ENCODE measurements around the gene MSH2.

MSH2 gene

GRCh38 chr2:47508641-47509040 lies 105.7 kb downstream of the MSH2 start:
- DNase-seq (ENCODE audit: low spot score), result no peak

- no peak for DNase-seq (ENCODE audit: low spot score)
Measured at GRCh38 chr2:47509250-47509649, 106.3 kb downstream of the MSH2 start.

- DNase-seq (ENCODE audit: low spot score), result no peak
Measured at GRCh38 chr2:47509821-47510385, 106.9 kb downstream of the MSH2 start.

GRCh38 chr2:47510745-47511144 lies 107.8 kb downstream of the MSH2 start:
- no peak for DNase-seq (ENCODE audit: low spot score)

GRCh38 chr2:47512581-47513083 lies 109.7 kb downstream of the MSH2 start:
- DNase-seq (ENCODE audit: low spot score), result no peak

GRCh38 chr2:47513981-47514520 lies 111.1 kb downstream of the MSH2 start:
- DNase-seq (ENCODE audit: low spot score), result no peak

GRCh38 chr2:47516360-47517104 lies 113.6 kb downstream of the MSH2 start:
- DNase-seq (ENCODE audit: low spot score), result no peak

- no peak for DNase-seq (ENCODE audit: low spot score)
Measured at GRCh38 chr2:47518497-47519146, 115.7 kb downstream of the MSH2 start.

GRCh38 chr2:47519147-47519537 lies 116.2 kb downstream of the MSH2 start:
- no peak for DNase-seq (ENCODE audit: low spot score)

- DNase-seq (ENCODE audit: low spot score), result no peak
Measured at GRCh38 chr2:47519604-47520301, 116.8 kb downstream of the MSH2 start.

- DNase-seq (ENCODE audit: low spot score), result no peak
Measured at GRCh38 chr2:47520302-47520630, 117.3 kb downstream of the MSH2 start.

GRCh38 chr2:47520825-47521665 lies 118.1 kb downstream of the MSH2 start:
- no peak for DNase-seq (ENCODE audit: low spot score)

- no peak for DNase-seq (ENCODE audit: low spot score)
Measured at GRCh38 chr2:47521666-47522285, 118.8 kb downstream of the MSH2 start.

- DNase-seq (ENCODE audit: low spot score), result no peak
Measured at GRCh38 chr2:47525167-47525566, 122.2 kb downstream of the MSH2 start.

- DNase-seq (ENCODE audit: low spot score), result no peak
Measured at GRCh38 chr2:47528455-47528854, 125.5 kb downstream of the MSH2 start.

GRCh38 chr2:47528874-47529273 lies 125.9 kb downstream of the MSH2 start:
- DNase-seq (ENCODE audit: low spot score), result no peak

- no peak for DNase-seq (ENCODE audit: low spot score)
Measured at GRCh38 chr2:47530105-47530760, 127.3 kb downstream of the MSH2 start.

- DNase-seq (ENCODE audit: low spot score), result no peak
Measured at GRCh38 chr2:47531378-47532042, 128.6 kb downstream of the MSH2 start.

All from left forelimb (tissue), 1 donor.